HepG2 (cell line): ENCODE results near the gene LRSAM1. TPM values are rescaled to one million over a fixed set of nuclear protein-coding genes. Genes with fewer than 3 reads are reported as not detected.
A peak's percentile ranks its signal among the peaks of the same experiment; 100 is the strongest.

Experiments used
- CHCHD3 ChIP-seq: sonication (generic); formaldehyde crosslinking; IDR thresholded peaks from 2 replicates; pipeline ENCODE4 v1.8.0; 2022; ENCODE audit warnings: mild to moderate bottlenecking, missing genetic modification reagents, moderate library complexity
- MEIS1 ChIP-seq: sonication (generic); formaldehyde crosslinking; IDR thresholded peaks from 2 replicates; pipeline ENCODE4 v1.9.0; 2021; ENCODE audit warnings: mild to moderate bottlenecking, missing genetic modification reagents, moderate library complexity, borderline replicate concordance
- MXD3 ChIP-seq: IDR thresholded peaks from 2 replicates; pipeline ENCODE4 v1.6.1; 2016; ENCODE audit warnings: mild to moderate bottlenecking, missing biosample characterization, missing genetic modification reagents
- SALL1 ChIP-seq: sonication (generic); formaldehyde crosslinking; IDR thresholded peaks from 2 replicates; pipeline ENCODE4 v1.8.0; 2022; ENCODE audit warnings: mild to moderate bottlenecking, missing genetic modification reagents
- ZFP36L1 ChIP-seq: sonication (generic); formaldehyde crosslinking; IDR thresholded peaks from 2 replicates; pipeline ENCODE4 v1.8.0; 2022; ENCODE audit warnings: mild to moderate bottlenecking, missing genetic modification reagents, moderate library complexity
- ZNF101 ChIP-seq: sonication (generic); formaldehyde crosslinking; IDR thresholded peaks from 2 replicates; pipeline ENCODE4 v1.4.0; 2020; ENCODE audit warnings: mild to moderate bottlenecking, low read depth, missing genetic modification reagents, borderline replicate concordance
- ZNF275 ChIP-seq: sonication (generic); formaldehyde crosslinking; IDR thresholded peaks from 2 replicates; pipeline ENCODE4 v1.8.0; 2022; ENCODE audit warnings: missing genetic modification reagents, mild to moderate bottlenecking, inconsistent platforms, borderline replicate concordance
- ZNF451 ChIP-seq: sonication (generic); formaldehyde crosslinking; IDR thresholded peaks from 2 replicates; pipeline ENCODE4 v1.5.0; 2020; ENCODE audit warnings: mild to moderate bottlenecking, missing genetic modification reagents
- ZNF629 ChIP-seq: sonication (generic); formaldehyde crosslinking; conservative IDR thresholded peaks from 2 replicates; pipeline ENCODE4 v1.5.0; 2020; ENCODE audit warnings: missing genetic modification reagents
- ZNF780A ChIP-seq: sonication (generic); formaldehyde crosslinking; IDR thresholded peaks from 2 replicates; pipeline ENCODE4 v1.8.0; 2022; ENCODE audit warnings: mild to moderate bottlenecking, missing genetic modification reagents, moderate library complexity
- ZSCAN25 ChIP-seq: sonication (generic); formaldehyde crosslinking; IDR thresholded peaks from 2 replicates; pipeline ENCODE4 v1.8.0; 2022; ENCODE audit warnings: mild to moderate bottlenecking, missing genetic modification reagents
- polyA plus RNA-seq, 8 experiments: library from polyadenylated mRNA; depleted of rRNA in 3 of 8; stranded (reverse) in 7 of 8; unstranded in 1 of 8; fragments of >200 nt; fragmentation: Illumina TruSeq in 4 of 8; extraction: Trizol in 4 of 8; gene quantifications; 2 replicates each; pipeline versions ENCODE4 v1.2.1 to v1.2.3, GENCODE V29; 2011 to 2016; ENCODE audit warnings: low read depth in 4 of 8, missing spikeins in 1 of 8, mixed read lengths in 1 of 8; ENCODE audit not compliant: insufficient read depth in 1 of 8
- total RNA-seq, 5 experiments: library from RNA; depleted of rRNA; stranded (reverse); fragments of >200 nt; fragmentation: Illumina TruSeq; extraction: Trizol; gene quantifications; 2 replicates each; pipeline ENCODE4 v1.2.3, GENCODE V29; 2016; ENCODE audit warnings: low read depth in 1 of 5
- TF ChIP-seq, protein P1 (sequence below): sonication (generic); formaldehyde crosslinking; IDR thresholded peaks from 2 replicates; pipeline ENCODE4 v1.5.1; 2020; ENCODE audit warnings: missing genetic modification reagents, mild to moderate bottlenecking, borderline replicate concordance
- TF ChIP-seq, protein P2 (sequence below): sonication (generic); formaldehyde crosslinking; IDR thresholded peaks from 2 replicates; pipeline ENCODE4 v1.4.0; 2020; ENCODE audit warnings: missing genetic modification reagents, borderline replicate concordance
- TF ChIP-seq, protein P3 (sequence below): sonication (generic); formaldehyde crosslinking; conservative IDR thresholded peaks from 2 replicates; pipeline ENCODE4 v1.4.0; 2020; ENCODE audit warnings: missing genetic modification reagents

Gene LRSAM1
- total and polyA plus RNA-seq, 2 of the 13 experiments (the other 11 are each of a cell fraction or from before 2014, with no cell fraction given), result 8.7 to 10.2 TPM

DNA sequence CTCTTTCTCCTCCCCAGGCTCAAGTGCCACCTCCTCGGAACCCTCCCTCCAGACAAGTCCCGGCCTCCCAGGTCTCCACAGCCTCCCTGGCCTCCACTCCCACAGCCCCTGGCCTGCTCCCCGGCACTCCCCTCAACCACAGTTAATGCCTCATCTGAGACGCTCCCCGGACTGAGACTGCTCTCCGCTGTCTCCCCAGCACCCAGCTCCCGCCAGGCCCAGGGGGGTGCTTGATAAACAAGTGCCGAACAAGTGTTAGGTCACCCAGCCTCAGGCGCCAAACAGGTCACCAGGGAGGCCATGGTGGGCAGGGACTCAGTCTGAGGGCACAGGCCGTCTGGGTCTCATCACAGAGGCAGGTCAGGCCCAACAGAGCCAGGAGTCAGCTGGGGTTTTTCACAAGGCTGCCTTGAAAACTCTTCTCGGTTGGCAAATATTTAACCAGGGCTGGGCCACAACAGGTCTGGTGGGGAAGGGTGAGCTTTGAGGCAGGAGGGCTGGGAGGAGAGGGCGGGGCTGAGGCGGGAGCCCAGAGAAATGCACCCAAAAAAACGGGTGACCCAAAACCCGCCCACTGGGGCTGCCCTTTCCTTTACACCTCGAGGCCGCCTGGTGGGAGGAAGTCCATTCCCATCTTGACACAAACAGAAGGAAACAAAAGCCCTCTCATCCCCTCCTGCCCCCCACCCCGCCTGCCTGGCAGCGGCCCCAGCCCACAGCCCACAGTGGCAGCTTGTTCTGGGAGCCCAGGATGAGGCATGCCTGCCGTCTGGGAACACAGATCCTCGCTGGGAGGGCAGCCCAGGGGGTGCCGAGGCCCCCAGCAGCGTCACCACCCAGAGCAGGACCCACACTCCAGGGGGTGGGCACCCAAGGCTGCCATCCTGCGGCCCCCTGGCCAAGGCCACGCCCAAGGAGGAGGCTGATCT lies 94.2 kb downstream of the LRSAM1 start (continued):
- 0 out of 2 replicates have a peak, but pooled peaks have one; percentile 36 for TF ChIP-seq ZNF629 (CRISPR knock-in tag)
- TF ChIP-seq ZNF101 (CRISPR knock-in tag), result no peak
- no peak for TF ChIP-seq MXD3
- TF ChIP-seq, protein P1, sequence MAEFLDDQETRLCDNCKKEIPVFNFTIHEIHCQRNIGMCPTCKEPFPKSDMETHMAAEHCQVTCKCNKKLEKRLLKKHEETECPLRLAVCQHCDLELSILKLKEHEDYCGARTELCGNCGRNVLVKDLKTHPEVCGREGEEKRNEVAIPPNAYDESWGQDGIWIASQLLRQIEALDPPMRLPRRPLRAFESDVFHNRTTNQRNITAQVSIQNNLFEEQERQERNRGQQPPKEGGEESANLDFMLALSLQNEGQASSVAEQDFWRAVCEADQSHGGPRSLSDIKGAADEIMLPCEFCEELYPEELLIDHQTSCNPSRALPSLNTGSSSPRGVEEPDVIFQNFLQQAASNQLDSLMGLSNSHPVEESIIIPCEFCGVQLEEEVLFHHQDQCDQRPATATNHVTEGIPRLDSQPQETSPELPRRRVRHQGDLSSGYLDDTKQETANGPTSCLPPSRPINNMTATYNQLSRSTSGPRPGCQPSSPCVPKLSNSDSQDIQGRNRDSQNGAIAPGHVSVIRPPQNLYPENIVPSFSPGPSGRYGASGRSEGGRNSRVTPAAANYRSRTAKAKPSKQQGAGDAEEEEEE, result no peak
- no peak for TF ChIP-seq MEIS1
- TF ChIP-seq, protein P2, sequence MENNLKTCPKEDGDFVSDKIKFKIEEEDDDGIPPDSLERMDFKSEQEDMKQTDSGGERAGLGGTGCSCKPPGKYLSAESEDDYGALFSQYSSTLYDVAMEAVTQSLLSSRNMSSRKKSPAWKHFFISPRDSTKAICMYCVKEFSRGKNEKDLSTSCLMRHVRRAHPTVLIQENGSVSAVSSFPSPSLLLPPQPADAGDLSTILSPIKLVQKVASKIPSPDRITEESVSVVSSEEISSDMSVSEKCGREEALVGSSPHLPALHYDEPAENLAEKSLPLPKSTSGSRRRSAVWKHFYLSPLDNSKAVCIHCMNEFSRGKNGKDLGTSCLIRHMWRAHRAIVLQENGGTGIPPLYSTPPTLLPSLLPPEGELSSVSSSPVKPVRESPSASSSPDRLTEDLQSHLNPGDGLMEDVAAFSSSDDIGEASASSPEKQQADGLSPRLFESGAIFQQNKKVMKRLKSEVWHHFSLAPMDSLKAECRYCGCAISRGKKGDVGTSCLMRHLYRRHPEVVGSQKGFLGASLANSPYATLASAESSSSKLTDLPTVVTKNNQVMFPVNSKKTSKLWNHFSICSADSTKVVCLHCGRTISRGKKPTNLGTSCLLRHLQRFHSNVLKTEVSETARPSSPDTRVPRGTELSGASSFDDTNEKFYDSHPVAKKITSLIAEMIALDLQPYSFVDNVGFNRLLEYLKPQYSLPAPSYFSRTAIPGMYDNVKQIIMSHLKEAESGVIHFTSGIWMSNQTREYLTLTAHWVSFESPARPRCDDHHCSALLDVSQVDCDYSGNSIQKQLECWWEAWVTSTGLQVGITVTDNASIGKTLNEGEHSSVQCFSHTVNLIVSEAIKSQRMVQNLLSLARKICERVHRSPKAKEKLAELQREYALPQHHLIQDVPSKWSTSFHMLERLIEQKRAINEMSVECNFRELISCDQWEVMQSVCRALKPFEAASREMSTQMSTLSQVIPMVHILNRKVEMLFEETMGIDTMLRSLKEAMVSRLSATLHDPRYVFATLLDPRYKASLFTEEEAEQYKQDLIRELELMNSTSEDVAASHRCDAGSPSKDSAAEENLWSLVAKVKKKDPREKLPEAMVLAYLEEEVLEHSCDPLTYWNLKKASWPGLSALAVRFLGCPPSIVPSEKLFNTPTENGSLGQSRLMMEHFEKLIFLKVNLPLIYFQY (CRISPR knock-in tag), result peak; percentile 99
- TF ChIP-seq, protein P3, sequence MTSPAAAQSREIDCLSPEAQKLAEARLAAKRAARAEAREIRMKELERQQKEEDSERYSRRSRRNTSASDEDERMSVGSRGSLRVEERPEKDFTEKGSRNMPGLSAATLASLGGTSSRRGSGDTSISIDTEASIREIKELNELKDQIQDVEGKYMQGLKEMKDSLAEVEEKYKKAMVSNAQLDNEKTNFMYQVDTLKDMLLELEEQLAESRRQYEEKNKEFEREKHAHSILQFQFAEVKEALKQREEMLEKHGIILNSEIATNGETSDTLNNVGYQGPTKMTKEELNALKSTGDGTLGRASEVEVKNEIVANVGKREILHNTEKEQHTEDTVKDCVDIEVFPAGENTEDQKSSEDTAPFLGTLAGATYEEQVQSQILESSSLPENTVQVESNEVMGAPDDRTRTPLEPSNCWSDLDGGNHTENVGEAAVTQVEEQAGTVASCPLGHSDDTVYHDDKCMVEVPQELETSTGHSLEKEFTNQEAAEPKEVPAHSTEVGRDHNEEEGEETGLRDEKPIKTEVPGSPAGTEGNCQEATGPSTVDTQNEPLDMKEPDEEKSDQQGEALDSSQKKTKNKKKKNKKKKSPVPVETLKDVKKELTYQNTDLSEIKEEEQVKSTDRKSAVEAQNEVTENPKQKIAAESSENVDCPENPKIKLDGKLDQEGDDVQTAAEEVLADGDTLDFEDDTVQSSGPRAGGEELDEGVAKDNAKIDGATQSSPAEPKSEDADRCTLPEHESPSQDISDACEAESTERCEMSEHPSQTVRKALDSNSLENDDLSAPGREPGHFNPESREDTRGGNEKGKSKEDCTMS (CRISPR knock-in tag), result no peak
- 0 out of 2 replicates have a peak, but pooled peaks have one; percentile 21 for TF ChIP-seq ZNF275
- TF ChIP-seq CHCHD3 (CRISPR knock-in tag), result no peak
- TF ChIP-seq ZSCAN25 (CRISPR knock-in tag), result no peak
- no peak for TF ChIP-seq ZFP36L1
- TF ChIP-seq ZNF780A (CRISPR knock-in tag), result no peak
- peak; percentile 64 for TF ChIP-seq SALL1
- no peak for TF ChIP-seq ZNF451 (CRISPR knock-in tag)
